HG03060 (cell line): Measurements from ENCODE around the gene UBR4.
"Not testable (repeated sequence)": the region's sequence is repeated elsewhere in the genome, so short reads cannot be mapped to it uniquely, and the experiment has no call there.

Experiments
- ATAC-seq: cut with Tn5 transposase; IDR thresholded peaks from one replicate; pipeline ENCODE4 v1.9.1; 2021; ENCODE audit warnings: low read depth, moderate number of reproducible peaks; ENCODE audit not compliant: unreplicated experiment

Gene UBR4

DNA sequence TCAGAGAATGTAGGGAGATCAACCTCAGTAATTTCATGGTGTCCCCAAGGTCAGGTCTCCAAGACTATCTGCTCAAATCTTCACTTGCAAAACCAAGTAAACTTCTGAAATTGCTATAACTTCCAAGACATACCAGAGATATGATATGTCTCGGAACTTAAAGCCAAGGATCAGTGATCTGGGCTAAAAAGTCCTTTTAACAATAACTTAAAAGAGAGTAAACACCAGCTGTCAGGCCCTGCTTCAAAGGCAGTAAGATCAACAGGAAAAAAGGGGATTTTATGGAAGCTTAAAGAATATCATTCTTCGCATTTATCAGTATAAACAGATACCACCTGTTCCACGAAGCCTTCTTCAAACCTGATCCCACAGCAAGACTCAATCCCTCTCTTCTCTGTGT lies 13.7 kb downstream of the UBR4 start:
- ATAC-seq = no peak

DNA sequence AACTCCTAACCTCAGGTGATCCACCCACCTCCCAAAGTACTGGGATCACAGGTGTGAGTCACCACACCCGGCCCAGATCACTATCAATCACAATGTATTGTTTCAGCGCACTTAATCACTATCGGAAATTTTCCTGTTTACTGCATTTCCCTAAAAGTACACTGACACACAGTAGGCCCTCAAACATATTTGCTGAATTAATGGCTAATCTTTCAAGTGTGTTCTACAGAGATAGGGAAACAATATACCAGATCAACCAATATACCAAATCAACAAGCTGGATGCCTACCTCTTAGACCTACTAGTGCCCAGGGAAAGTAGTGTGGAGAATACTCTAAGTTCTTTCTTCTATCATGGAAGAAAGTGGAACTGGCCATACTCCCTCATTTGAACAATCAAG lies 17.1 kb downstream of the UBR4 start:
- no peak for ATAC-seq

DNA sequence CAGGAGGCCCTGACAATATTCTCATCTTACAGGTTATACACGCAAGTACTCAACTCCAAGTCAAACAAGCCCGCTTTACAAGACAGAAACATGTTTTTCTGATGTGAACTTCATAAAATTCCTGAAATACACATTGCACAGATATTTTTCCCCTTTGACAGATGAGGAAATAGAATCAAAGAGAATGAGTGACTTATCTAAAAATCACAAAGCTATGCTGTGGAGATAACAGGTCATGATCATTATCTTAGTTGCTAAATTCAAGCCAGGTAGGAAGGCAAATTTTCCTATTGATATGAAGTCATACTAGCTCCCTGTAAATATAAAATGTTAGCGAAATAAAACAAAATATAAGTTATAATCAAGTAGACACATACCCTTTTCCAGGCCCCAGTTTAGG lies 18.3 kb downstream of the UBR4 start:
- no peak for ATAC-seq

DNA sequence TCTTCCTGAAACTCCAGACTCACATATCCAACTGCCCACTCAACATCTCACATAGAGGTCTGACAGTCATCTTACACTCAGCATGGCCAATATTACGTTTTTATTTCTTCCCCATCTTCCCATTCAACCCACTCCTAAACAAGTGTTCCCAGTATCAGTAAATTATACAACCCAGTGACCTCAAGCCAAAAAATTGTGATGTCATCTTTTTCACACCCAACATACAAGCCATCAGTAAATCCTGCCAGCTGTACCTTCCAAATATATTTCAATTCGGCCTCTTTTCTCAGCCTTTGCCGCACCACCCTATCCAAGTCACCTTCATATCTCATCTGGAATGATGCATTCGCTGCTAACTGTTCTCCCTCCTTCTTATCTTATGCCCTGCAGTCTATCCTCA lies 19.6 kb downstream of the UBR4 start:
- ATAC-seq = no peak

DNA sequence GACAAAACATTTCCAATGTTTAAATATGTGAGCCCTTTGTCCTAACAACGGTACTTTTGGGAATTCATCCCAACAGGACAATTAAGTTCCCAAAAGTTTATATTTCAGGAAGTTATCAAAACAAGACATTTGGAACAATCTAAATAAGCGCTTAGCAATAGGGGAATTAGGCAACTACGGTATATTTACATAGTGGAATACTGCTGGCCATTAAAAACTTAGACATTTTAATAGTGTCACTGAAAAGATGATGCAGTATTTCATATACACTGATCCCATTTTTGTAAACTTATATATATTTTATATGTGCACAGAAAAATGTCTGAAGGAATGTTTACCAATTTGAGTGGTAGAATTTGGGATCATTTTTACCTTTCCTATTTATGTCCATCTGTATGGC lies 20.8 kb downstream of the UBR4 start:
- ATAC-seq = no peak

DNA sequence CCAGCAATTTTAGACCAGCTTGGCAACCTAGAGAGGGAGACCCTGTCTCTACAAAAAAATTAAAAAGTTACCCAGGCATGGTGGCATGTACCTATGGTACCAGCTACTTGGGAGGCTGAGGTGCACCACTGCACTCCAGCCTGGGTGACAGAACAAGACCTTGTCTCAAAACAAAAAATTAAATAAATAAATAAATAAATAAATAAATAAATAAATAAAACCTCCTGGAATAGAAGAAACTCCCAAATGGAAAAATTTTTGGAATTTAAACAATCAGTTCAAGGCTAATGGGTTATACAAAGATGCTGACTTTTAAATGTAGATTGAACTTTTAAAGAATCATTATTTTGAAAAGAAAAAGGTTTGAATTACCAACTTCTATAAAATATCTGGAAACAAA lies 22.2 kb downstream of the UBR4 start:
- ATAC-seq = no peak

DNA sequence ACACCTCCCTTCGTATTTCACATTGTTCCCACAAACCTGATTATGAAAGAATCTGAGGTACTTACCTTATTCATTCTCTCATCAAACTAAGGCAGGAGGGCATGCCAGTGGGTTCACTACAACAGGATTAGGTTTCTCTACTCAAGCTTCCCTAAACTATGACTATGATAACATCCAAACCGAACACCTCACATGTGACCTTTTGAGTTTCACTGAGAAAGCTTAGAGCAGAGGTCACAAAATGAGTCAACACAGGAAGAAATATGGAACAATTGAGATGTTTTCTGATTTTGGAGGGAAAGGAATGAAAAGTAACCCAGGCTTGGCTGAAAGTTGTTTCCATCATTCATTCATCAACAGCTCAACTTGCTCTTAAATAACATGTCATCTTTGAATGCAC lies 24.1 kb downstream of the UBR4 start:
- no peak for ATAC-seq

DNA sequence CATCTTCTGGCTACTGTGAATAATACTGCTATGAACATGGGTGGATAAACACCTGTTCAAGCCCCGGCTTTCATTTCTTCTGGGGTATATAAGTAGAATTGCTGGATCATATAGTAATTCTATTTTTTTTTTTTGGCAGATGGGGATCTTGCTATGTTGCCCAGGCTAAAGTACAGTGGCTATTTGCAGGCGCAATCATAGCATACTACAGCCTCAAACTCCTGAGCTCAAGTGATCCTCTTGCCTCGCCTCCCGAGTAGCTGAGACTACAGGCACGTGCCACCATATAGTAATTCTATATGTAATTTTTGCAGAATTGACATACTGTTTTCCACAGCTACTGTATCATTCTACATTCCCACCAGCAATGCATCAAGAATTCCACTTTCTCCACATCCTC lies 27.8 kb downstream of the UBR4 start:
- ATAC-seq = no peak

DNA sequence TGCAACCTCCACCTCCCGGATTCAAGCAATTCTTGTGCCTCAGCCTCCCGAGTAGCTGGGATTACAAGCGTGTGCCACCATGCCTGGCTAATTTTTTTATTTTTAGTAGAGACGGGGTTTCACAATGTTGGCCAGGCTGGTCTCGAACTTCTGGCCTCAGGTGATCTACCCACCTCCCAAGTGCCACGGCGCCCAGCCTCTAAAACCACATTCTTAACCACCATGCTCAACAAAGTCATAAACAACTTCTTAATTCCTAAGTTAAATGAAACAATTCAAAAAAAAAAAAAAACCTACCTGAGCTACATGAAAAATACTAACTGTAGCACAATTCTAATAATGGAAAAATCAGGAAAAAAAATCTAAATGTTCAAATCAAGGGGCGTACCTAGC lies 29.8 kb downstream of the UBR4 start:
- not testable (repeated sequence) for ATAC-seq

DNA sequence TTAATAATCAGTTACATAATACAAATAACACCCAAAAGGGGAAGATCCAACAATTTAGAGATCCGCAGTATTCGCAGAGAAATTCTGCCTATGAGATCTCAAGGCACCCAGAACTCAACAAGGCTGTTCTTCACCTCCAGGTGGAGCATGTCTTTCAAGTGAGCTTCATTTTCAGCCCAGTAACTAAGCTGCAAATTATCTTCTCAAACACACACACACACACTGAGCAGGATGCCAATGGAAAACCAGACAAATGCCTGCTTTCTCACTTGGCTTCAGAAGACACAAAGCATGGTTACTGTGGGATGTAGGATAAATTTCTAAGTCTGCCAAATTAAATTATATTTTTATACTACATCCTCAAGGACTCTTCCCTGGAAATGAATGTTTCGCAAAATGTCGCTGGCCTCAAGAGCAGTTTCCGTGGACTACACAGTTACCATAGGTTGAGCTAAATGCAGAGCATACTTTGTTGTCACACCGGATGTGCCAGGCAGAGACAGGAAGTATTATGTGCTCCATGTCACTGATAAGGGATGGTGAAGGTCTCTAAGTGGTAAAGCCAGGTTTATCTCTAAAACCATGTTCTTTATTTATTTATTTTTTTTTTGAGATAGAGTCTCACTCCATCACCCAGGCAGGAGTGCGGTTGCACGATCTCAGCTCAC lies 30.3 kb downstream of the UBR4 start:
- no peak for ATAC-seq

DNA sequence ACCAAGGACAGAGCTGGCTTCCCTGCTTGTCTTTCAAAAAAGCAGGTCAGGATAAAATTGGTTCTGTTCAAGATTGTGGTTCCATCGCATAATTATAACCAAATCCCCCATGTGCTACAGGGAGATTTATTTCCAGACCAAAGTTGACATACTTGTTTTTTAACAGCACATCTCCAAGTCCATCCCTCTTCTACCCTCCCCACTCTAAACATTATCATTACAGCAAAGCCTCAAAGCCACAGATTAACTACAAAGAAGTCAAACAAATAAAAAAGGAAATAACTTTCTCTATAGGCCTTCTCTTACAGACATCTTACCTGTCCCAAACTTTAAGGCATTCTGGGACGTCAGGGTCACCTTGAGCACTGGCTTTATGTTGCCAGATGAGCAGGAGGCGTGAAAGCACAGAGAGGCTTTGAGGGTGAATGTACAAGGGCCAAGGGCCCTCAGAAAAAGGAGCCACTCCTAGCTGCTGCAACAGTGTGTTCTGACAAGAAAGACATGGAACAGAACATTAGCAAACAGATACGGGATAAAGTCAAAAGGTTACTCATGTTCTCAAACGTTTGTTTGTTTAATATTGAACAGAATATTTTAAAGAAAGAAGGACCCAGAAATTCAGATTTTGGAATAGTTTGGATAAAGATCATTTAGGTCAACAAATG lies 31.2 kb downstream of the UBR4 start:
- ATAC-seq = no peak

DNA sequence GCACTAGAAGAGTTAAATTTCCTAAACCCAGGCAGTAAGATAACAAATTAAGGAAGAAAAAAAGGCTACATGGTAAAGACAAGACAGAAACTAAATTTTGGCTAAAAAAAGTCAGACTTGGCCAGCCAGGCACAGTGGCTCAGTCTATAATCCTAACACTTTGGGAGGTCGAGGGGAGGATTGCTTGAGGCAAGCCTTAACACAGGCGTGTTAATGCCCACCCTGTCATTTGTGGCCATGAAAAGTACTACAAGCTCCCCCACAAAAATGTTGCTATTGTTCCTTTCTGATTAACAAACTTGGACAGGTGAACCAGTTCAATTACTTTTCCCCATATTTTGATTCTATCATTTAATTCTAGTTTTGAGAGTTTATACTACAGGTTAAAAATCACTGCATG lies 32.3 kb downstream of the UBR4 start:
- ATAC-seq = no peak

DNA sequence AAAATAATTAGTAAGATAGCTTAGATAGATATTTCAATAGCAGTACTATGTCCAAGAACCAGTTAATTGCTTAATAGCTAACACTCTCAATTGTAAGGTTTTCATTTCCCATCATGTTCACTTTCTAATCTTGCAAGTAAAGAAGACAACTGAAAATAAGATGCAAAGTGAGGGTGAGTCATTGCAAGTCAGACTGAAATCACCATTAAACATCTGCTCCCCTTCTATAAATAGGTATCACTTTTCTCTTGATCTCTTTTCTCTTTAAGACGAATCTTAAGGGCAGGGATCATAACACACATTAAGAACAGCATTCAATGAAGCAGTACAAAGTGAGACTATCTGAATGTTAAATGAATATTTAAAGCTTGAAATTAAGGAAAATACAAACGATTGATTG lies 40.4 kb downstream of the UBR4 start:
- ATAC-seq = peak; percentile 66

DNA sequence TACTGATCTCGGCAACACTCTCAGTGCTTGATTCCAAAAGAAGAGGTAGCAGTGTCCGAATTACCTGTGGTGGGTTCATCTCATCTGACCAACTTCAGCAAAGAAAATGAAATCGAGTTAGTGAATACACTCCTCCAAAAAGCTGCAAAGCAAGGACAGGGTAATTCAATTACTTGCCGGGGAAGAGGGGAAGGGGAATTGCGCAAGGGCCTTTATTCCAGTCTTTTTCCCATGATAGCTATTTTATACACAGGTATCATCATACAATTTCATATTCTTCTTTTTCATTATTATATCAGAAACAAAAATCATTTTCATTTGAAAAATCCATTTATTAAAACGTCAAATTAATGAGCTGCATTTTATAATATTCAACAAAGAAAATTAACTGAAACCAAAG lies 42.9 kb downstream of the UBR4 start:
- no peak for ATAC-seq

DNA sequence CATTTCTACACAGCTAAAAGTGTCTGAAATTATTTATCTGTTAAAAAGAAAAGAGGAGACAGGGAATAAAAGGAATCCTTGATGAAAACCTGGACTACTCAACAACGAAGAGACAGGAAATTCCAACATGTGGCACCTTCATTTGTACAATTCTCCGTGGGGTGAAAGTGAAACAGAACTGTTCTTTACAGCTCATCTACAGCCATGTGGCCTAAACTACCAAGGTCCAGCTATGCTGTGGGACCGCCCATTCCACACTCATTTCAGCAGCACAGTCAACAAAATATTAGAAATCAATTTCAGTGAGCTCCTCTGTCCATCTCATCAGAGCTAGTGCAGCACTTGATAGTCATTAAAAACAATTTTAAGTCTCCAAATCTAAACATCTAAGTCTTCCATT lies 44.0 kb downstream of the UBR4 start:
- no peak for ATAC-seq

DNA sequence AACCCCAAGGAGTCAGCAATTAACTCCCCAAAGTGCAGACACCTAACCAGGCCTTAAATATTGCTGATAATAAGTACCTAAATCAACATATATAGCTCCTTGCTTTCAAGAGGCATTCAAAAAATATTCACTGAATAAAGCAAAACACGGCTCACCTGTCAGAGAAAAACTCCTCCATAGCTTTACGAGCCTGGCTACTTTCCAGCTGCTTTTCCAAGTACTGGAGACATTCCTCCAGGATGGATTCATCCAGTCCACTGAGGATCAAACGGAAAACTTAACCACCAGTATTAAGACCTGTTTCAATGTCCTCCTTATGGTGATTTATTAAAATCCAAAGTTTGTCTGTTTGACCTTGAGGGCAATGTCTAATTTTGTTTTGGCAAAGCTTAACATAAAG lies 44.6 kb downstream of the UBR4 start:
- ATAC-seq = no peak

DNA sequence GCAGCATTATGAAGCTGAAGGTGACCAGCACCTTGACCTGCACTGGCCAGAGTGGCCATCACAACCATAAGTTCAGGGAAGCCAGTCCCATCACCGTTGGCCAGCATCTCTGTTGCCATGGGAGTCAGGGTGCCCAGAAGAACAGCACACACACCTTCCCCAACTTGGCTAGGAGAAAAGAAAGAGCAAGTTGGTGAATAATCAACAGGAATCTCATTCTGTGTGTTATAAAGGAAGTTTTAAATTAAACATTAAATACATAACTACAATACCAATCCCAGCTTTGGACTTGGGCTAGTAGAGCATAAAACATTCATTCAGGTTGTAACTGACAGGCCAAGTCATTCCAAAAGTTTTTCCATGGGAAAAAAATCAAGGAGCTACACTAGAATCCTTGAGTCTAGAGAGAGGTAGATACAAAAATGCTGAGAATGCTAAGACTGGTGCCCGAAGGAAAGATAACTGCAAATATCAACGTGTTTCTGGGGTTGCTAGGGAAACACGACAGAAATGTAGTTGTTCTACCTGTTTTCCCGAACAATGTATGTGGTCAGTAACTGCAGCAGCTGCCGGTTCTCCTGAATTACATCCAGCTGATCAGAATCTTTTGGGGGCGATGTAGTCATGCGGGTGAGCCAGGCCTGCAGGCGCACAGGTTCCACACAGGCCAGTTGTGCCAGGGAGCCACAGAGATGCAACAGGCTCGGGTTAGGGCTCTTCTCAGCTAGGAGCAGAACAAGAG lies 45.6 kb downstream of the UBR4 start:
- ATAC-seq = no peak

DNA sequence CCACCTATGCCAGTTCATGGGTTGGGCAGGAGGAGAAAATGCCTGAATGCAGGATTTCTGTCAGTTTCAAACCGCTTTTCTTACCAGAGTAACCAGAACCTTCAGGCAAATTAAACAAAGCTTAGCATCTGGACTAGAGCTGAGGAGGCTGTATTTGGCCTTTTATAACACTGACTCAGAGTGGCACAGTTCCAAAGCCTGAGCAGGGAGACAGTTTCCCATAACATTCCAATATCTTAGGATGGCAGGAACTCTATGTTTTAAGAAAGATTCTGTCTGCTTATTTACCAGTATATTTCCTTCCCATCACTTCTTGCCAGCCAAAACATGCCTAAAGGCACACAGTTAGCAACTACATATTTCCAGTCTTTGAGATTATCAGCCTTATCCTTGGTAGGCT lies 46.8 kb downstream of the UBR4 start:
- no peak for ATAC-seq

DNA sequence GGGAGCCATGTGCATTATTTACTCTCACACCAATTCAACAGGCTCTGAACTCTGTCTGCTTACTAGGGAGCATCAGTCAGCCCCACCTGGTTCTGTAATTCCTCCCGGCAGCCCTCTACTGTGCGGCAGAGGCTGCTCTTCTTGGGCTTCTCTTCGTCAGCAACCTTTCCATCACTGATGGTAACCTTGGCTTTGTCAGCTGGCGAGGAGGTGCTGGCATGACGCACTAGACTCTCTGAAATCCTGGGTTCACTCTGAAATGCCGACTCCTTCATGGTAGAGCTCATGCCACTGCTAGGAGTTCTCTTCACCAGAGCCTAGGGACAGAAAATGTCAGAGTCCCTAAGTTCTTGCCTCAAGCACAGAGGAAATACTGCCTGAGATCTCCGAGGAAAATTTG lies 49.2 kb downstream of the UBR4 start:
- no peak for ATAC-seq

DNA sequence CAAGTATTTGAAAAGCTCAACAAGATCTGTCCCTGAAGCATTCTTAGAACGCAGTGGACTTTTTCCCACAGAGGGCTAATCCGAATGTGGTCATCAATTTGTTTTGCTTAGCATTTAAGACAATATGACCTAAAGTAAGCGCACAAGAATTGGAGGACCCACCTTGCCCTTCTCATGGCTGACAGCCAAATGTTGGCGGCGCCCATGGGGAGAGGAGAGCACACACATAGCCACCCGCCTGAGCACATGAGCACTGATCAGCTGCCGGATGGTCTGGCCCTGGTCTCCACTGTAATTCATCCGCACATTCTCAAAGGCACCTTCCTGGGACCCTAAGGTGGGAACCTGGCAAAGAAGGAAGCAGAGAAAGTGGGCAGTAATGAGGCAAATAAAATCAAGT lies 52.4 kb downstream of the UBR4 start:
- no peak for ATAC-seq

DNA sequence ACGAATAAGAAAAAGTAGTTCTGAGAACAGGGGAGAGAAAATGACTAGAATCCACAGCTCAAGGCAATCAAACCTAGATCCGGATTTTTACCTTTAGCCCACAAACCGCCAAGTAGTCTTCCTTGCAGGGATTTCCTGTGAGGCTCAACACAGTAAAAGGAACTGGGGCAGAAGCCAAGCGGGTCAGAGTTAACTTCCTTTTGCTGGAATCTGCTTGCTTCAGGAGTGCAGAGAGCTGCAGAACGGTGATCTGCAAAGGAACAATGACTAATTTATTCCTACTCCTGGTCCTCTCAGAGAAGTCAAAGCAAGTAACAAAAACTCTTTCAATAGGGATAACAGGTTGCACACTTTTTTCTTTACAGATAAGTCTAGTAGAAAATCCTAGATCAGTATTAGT lies 53.4 kb downstream of the UBR4 start:
- no peak for ATAC-seq

DNA sequence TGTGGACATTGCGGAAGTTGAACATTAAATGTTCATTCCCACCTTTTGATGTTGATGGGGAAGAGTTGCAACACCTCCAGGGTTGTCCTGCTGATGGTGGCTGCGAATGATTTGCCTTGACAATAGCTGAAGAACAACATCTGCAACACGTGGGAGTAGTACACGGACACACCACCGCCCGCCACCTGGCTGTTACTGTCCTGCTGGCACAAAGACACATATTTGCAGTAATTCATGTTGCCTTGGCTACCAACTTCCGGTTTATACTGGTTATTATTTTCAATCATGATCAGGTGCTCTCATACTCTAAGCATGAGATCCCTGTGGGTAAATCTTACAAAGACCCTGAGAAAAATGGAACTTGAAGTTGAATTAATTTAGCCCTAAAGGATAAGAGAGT lies 55.2 kb downstream of the UBR4 start:
- no peak for ATAC-seq
